Measurements from ENCODE around the gene TMEM270.

DNA sequence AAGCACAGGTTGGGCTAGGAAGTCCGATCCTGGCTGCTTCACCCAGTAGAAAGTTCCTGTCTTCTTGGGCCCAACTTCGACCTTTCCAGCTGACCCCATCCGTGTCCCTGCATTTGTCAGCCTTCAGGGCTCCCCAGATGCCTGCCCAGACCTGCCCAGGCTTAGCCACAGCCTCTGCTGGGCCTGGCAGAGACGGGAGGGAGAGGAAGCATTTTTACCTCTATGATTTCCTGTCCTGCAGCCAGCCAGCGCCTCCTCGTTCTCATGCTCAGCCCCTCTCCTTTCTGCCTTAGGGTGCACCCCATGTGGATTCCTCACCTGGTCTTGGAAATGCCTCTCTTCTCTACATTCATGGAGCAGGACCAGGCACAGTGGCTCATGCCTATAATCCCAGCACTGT, 22.3 kb upstream of the TMEM270 start:
- TF ChIP-seq, protein P1, sequence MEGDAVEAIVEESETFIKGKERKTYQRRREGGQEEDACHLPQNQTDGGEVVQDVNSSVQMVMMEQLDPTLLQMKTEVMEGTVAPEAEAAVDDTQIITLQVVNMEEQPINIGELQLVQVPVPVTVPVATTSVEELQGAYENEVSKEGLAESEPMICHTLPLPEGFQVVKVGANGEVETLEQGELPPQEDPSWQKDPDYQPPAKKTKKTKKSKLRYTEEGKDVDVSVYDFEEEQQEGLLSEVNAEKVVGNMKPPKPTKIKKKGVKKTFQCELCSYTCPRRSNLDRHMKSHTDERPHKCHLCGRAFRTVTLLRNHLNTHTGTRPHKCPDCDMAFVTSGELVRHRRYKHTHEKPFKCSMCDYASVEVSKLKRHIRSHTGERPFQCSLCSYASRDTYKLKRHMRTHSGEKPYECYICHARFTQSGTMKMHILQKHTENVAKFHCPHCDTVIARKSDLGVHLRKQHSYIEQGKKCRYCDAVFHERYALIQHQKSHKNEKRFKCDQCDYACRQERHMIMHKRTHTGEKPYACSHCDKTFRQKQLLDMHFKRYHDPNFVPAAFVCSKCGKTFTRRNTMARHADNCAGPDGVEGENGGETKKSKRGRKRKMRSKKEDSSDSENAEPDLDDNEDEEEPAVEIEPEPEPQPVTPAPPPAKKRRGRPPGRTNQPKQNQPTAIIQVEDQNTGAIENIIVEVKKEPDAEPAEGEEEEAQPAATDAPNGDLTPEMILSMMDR (conservative IDR thresholded peaks at IDR 0.05; ENCODE audit: low read depth, low read length) = no peak
- TF ChIP-seq, protein P2, sequence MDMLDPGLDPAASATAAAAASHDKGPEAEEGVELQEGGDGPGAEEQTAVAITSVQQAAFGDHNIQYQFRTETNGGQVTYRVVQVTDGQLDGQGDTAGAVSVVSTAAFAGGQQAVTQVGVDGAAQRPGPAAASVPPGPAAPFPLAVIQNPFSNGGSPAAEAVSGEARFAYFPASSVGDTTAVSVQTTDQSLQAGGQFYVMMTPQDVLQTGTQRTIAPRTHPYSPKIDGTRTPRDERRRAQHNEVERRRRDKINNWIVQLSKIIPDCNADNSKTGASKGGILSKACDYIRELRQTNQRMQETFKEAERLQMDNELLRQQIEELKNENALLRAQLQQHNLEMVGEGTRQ (IDR thresholded peaks at IDR 0.05; ENCODE audit: low read depth, low read length) = no peak
- TF ChIP-seq POLR2A (IDR thresholded peaks at IDR 0.05; ENCODE audit: low read depth, low read length) (no peak), CHD1 (IDR thresholded peaks at IDR 0.05; ENCODE audit: low read depth, low read length) (no peak), NFE2L2 (IDR thresholded peaks at IDR 0.05; ENCODE audit: low read depth, low read length) (no peak), BHLHE40 (IDR thresholded peaks at IDR 0.05; ENCODE audit: low read depth, low read length) (no peak), RAD21 (IDR thresholded peaks at IDR 0.05; ENCODE audit: low read length) (no peak), RFX5 (IDR thresholded peaks at IDR 0.05; ENCODE audit: low read depth, low read length) (no peak)
